Esophagus mucosa (tissue), 1 donor: ENCODE results near the gene FOXL2. TPM values are rescaled to one million over a fixed set of nuclear protein-coding genes. Genes with fewer than 3 reads are reported as not detected.
"Not testable (repeated sequence)": the region's sequence is repeated elsewhere in the genome, so short reads cannot be mapped to it uniquely, and the experiment has no call there.

Source experiments
- ATAC-seq: fragments of 200-7000 bp; cut with Tn5 transposase; one replicate; pipeline ENCODE4 v1.9.1; 2020
- total RNA-seq: library from RNA; stranded (reverse); gene quantifications from one replicate; pipeline ENCODE4 v1.2.4, GENCODE V29; 2023
- donor health status: DM: yes; HTN: yes; CAD: no.

Gene FOXL2
- total RNA-seq, 1 donor from 2014 or later: not detected

DNA sequence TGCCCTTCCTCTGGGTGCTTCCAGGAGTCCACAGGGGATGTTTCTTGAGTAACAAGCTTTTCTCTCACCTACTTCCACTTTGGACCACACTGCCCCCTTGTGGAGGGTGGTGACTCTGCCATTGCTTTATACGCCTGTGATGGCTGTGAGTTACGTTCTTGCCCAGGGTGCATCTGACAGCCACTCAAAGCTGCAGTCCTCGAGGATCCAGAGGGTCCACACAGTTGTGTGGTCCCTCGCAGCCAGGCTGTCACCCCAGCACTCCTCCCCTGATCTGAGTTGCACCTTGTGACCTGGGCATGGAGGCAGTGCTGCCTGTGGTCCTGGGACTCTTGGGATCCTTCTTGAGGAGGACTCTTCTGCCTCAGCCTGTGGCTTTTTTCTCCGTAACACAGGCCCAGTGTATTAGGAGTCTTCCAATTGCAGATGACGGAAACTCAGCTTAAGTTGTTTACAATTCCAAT lies 23.4 kb downstream of the FOXL2 start:
- peak; percentile 92 for ATAC-seq

DNA sequence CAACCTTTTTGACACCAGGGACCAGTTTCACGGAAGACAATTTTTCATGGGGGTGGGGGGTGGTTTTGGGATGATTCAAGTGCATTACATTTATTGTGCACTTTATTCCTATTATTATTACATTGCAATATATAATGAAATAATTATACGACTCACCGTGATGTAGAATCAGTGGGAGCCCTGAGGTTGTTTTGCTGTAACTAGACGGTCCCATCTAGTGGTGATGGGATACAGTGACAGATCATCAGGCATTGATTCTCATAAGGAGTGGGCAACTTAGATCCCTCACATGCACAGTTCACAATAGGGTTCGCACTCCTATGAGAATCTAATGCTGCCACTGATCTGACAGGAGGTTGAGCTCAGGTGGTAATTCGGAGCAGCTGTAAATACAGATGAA lies 24.5 kb downstream of the FOXL2 start:
- not testable (repeated sequence) for ATAC-seq

DNA sequence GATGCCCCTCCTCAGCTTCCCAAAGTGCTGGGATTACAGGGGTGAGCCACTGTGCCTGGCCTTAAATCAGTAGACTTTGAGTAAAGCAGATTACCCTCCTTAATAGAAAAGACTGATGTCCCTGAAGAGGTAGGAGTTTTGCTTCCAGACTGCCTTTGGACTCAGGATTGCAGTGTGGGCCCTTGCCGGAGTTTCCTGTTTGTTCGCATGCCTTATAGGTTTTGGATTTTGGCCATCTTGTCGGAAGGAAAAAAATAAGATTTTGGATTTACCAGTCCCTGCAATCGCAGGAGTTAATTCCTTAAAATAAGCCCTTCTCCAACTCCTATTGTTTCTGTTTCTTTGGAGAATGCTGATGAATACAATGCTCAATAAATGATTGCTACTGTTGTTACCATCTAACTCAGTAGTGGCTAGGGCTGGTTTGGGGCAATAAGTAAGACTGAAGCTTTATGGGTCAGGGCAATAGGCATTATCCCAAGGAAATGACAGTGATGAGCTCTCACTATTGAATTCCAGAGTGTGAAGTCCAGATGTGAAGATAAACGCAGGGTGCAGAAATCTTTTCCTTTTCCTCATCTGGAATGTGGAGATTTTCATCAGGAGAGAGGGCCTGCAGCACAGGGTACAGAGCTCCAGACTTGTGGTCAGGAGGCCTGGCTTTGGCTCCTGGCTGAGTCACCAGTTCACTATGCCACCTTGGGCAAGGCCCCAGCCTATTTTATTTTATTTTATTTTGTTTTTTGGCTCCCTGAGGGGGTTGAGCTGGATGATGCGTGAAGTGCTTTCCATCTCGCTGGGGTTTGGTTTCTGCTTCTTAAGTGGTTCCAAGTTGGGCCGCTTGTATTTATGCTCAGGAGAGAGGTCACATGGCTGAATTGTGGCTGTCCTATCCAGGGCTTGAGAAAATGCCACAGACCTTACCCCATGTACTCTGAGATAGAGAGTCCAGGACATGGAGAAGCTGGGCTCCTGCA lies 25.3 kb downstream of the FOXL2 start:
- ATAC-seq: no peak

DNA sequence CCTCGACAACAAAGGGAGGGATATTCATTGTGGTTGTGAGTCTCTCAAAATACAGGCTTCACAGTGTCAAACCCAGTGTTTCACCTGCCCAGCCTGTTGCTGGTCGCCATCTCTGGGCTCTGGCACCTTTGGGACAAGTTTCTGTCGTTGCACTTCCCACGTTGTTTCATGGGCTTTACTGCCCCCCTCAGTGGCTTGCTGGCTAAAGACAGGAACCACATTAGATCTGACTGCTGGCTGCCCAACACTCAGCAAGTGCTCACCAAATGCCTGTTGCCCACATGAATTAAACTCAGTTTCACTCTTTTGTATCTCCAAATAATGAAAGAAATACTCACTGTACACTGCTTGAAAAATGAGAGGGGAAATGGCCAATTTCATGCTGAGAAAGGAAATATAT lies 27.6 kb downstream of the FOXL2 start:
- no peak for ATAC-seq

DNA sequence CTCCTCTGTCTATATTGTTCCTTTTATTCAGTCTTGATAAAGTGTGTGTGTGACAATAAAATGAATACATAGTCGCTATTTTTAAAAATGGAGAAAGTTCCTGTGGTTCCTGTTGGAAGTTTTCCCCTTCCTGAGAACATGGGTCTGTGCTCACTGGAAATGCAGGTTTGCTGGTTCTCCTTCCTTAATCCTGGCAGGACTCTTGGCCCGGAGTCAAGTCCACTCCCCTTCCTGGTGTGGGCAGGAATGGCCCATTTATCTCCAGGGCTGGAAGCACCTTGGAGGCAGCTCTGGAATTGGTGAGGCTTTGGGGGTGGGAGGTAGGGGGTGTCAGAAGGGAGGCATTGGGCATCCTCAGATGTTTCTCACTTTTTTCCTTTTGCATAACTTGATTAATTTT lies 30.1 kb downstream of the FOXL2 start:
- no peak for ATAC-seq

DNA sequence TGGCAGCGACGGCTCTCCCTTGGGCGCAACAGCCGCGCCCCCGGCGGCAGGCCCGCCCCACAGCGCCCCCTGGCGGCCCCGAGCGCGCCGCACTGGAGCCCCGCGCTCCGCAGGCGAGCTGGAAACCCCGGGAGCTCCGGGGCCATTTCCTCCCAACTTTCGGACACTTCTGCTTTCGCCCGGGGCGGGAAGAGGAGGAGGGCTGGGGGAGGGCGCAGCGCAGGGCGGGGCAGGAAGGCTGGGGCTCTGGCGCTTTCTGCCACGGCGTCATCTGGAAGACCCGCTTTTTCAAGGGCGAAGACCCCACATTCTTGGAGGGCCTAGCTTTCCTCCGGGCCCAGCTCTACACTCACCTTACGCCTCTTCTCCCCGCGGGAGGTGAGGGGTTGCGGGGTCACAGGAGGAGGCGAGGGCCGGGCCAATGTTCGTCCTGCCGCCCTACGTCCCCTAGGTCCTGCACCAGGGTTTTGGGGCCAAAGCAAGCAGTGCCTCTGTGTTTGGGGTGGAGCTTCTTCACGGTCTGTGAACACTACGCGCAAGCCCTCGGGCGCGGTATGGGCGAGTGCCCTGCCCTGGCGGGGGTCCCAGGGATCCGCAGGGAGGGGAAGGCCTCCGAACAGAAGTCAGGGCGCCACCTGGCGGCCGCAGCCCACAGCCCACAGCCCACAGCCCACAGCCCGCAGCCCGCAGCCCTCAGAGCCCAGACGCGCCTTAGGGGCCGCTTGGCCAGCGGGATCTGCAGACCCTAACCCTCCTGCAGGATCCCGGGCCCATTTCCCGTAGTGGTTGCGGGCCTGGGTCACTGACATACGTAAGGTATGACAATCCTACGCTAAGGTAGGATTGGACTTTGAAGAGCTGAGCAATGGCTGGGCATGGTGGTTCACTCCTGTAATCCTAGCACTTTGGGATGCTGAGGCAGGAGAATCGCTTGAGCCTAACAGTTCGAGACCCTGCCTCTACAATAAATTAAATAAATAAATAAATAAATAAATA lies 31.1 kb downstream of the FOXL2 start:
- peak; percentile 95 for ATAC-seq

DNA sequence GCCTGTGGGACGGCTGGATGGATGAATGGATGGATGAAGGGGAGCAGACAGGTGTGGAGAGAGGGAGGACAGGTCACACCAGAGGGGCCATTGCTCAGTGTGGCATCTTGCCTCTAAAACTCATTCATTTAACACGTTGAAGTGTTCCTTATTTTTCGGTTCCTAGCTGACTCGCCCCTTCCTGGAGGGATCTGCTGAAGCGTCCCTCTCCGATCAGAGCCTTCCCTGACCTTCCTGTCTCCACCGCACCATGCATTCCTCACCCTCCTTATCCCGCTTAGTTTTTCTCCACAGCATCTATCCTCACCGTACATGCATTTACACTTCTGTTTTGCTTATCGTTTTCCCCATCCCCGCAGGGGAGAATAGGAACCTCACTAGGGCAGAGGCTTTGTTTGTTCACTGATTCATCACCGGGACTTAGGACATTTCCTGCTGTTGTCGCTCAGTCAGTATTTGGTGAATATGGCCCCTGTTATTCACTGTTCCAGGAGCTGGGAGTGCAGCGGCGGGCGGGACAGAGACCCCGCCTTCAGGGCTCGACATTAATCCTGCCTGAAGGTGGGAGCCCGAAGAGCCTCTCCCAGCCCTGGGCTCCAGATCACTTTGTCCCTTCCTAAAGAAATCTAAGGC lies 32.0 kb downstream of the FOXL2 start:
- peak; percentile 65 for ATAC-seq

DNA sequence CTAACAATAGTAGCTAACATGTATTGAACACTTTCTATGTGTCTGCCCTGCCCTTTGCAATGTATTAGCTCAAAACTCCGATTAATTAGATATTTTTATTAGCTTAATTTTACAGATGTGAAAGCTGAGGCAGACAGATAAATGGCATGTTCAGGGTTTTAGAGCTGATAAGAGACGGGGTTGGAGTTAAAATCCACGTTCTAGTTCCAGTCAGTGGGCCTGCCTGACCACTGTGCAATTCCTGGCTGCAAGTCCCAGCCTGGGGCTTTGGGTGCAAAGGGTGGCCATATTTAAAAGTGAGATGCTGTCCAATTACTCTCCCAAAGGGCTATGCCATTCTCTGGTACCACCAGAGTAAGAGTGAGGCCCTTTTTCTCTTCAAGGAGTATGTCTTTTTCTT lies 33.2 kb downstream of the FOXL2 start:
- no peak for ATAC-seq

DNA sequence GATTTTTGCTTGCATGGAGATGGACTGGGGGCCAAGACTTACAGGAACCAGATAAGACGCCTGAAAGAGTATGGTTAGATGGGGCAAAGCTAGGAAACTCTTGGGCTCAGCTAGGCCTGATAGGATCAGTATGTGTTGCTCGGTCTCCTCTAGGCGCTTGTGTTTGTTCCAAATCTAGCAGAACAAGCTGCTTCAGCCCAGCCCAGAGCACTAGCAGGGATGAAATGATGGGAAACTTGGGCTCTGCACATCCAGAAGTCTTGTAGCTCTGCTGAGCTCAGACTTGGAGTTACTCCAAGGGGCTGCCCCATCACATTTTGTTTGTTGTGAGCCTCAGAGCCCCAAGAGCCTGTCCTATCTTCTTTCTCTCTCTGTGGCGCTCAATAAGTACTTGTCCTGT lies 34.7 kb downstream of the FOXL2 start:
- ATAC-seq: no peak

DNA sequence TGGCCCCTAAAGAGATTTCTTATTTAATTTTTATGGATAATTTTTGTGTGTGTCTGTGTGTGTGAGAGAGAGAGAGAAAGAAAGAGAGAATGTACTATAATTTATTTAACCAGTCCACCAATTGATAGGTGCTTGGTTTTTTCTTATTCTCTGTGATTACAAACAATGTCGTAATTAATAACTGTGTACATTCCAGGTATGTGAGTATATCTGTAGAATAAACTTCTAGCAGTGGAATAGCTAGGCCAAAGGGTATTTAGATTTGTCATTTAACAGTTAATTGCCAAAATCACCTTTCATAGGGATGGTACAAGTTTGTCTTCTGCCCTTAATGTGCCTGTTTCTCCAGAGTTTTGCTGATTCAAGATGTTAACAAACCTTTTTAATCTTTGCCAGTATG lies 35.3 kb downstream of the FOXL2 start:
- no peak for ATAC-seq

DNA sequence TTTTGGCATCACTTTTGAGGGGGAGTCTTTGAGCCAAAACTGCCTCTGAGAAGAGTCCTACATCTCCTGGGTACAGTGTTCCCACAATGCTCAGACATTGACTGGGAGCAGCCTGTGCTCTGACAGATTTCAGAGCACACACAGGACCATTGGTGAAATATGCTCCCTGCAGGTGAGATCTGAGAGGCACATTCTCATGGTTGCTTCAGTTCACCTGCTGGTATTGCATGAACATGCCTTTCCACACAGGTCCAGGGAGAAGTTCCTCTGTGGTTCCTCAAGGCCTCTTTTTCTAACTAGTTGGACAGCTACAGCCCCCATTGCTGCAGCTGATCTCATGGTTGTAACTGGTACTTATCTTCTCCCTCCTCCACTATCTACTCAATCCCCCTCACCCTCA lies 37.0 kb downstream of the FOXL2 start:
- ATAC-seq: peak; percentile 42

DNA sequence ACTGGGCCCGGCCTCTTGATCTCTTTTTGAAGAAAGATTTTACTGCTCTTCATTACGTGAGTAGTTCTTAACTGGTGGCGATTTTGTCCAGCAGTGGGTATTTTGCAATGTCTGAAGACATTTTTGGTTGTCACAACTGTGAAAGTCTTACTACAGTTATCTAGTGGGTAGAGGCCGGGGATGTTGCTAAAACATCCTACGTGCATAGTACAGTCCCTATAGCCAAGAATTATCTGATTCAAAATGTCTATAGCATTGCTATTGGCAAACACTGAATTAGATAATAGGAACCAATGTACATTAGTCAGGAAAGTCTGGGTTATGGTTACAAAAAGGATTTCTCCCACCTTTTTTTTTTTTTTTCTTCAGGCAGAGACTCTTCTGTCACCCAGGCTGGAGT lies 38.1 kb downstream of the FOXL2 start:
- no peak for ATAC-seq

DNA sequence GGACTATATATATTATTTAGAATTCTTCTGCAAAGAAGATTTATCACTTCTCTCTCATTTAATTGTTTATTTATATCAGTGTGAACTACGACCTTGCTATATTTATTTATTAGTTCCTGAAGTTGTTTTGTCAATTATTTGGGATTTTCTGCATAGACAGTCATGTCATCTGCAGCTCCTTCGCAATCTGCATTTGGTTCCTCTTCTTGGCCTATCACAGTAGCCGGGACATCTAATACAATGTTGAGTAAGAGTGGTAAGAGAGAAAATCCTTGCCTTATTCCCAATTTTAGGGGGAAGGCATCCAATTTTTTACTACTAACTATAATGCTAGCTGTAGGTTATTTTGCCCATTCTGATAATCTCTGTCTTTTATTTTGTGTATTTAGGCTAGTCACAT lies 39.4 kb downstream of the FOXL2 start:
- no peak for ATAC-seq

DNA sequence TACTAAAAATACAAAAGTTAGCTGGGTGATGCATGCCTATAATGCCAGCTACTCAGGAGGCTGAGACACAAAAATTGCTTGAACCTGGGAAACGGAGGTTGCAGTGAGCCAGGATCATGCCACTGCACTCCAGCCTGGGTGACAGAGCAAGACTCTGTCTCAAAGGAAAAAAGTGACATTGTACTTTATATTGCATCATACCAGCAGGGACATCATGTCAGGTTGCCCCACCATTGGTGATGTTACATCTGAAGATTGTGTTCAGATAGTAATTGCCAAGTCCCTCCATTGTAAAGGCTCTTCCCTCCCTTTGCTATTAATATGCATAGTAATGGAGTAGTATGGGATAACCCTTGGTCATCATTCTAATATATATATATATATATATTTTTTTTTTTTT lies 44.8 kb downstream of the FOXL2 start:
- ATAC-seq: no peak

DNA sequence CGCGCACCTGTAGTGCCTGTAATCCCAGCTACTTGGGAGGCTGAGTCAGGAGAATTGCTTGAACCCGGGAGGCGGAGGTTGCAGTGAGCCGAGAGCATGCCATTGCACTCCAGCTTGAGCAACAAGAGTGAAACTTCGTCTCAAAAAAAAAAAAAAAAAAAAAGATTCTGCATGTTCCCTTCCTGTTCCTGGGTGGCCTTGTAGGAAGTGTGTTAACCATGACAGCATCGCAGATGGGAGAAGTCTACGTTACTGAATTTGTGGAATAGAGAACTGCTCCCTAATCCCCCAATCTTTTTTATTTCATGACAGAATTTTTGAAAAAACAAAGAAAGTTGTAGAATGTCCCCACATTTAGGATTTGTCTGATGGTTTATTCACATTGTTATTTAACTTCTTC lies 45.4 kb downstream of the FOXL2 start:
- no peak for ATAC-seq

DNA sequence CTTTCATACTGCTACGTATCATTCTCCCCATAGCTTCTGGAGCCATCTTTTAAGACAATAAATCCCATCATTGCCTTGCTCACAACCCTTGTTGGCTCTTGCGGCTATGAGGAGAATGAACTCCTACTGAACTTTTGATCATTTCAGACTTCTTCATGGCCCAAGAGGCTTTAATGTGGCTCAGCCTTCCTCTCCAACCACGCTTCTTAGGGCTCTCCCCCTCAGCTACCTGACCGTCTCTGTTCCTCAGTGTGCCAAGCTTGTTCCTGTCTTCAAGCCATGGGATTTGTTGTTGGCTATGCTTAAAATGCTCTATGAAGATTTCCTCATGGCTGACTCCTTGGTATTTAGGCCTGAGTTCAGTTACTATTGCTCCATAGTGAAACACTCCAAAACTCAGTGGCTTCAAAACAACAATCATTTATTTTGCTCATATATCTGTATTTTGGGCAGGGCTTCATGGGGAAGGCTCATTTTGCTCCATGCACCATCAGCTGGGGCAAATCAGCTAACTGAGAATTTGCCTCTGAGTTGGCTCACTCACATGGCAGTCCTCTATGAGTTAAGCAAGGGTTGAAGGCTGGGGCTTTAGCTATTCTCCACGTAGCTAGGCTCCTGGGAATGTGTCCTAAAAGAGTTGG lies 47.5 kb downstream of the FOXL2 start:
- no peak for ATAC-seq

DNA sequence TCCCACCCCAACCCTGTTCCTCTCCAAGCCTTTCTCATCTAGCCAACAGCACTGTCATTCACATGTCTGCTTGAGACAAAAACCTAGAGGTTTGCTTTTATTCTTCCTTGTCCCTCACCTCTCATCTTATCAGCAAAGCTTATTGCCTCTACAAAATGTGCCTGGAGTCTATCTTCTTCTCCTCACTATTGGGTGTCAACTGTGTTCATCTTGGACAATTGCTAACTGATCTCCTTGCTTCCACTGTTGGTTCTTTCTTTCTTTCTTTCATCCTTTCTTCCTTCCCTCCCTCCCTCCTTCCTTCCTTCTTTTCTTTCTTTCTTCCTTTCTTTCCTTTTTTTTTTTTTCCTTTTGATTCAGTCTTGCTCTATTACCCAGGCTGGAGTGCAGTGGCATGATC lies 48.2 kb downstream of the FOXL2 start:
- ATAC-seq: no peak

DNA sequence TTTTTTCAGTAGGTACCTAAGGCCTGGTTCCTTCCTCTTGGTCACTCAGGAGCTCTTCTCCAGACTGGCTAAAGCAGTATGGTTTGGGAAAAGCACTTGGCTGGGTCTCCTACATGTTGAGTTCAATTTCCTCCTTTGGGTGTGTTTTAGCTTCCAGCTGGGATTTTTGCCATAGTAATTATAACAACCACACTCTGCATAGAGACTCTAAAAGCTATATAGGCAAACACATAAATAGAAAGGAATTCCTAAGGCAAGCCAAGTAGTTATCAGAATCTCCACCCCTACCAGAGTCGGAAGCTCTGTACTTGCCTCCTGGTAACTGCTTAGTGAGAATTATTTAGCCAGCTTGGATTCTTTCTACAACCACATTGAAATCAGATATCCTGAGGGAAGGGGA lies 48.6 kb downstream of the FOXL2 start:
- no peak for ATAC-seq
